Measurements from ENCODE around the gene FARS2. TPM values are rescaled to one million over a fixed set of nuclear protein-coding genes. Genes with fewer than 3 reads are reported as not detected.
A peak's percentile ranks its signal among the peaks of the same experiment; 100 is the strongest.

The FARS2 gene
- total RNA-seq, 2 experiments from 2014 or later = 16.7 to 20.2 TPM

- Mint-ChIP-seq H3K9me3 (ENCODE audit: insufficient read depth) (no peaks in the 10 kb centered on the region), H3K4me1 (ENCODE audit: low read depth) (no peaks in the 10 kb centered on the region), H3K27ac (no peak overlapping the region), H3K27me3 (ENCODE audit: low read depth) (no peaks in the 10 kb centered on the region), H3K36me3 (ENCODE audit: low read depth) (no peaks in the 10 kb centered on the region), H3K4me3 (no peak overlapping the region)
- ATAC-seq = no peak
- no peak for DNase-seq
- ChIA-PET CTCF (no interaction called here), POLR2A (no interaction called here)
Observed at GRCh38 chr6:5389086-5389745, 127.9 kb downstream of the FARS2 start.

GRCh38 chr6:5390177-5390576 lies 128.9 kb downstream of the FARS2 start:
- ATAC-seq (no peak), DNase-seq (no peak)
- no peak overlapping the region for H3K27ac Mint-ChIP-seq
- no peaks in the 10 kb centered on the region for H3K36me3 Mint-ChIP-seq (ENCODE audit: low read depth)
- no peak overlapping the region for H3K4me3 Mint-ChIP-seq
- ChIA-PET CTCF (no interaction called here), POLR2A (no interaction called here)
- no peaks in the 10 kb centered on the region for H3K9me3 Mint-ChIP-seq (ENCODE audit: insufficient read depth)
- H3K4me1 Mint-ChIP-seq (ENCODE audit: low read depth) = no peaks in the 10 kb centered on the region
- H3K27me3 Mint-ChIP-seq (ENCODE audit: low read depth) = no peaks in the 10 kb centered on the region

- no peak overlapping the region for H3K27ac Mint-ChIP-seq
- no peaks in the 10 kb centered on the region for H3K36me3 Mint-ChIP-seq (ENCODE audit: low read depth)
- CTCF ChIA-PET = interaction anchor here (1.4 to 2.0 kb wide), 2 partner anchors 141 to 250 kb away, joined by 3 to 6 read pairs; no protein-coding TSS in a partner anchor
- ATAC-seq = no peak
- H3K27me3 Mint-ChIP-seq (ENCODE audit: low read depth) = no peaks in the 10 kb centered on the region
- no peaks in the 10 kb centered on the region for H3K9me3 Mint-ChIP-seq (ENCODE audit: insufficient read depth)
- no peaks in the 10 kb centered on the region for H3K4me1 Mint-ChIP-seq (ENCODE audit: low read depth)
- no peak overlapping the region for H3K4me3 Mint-ChIP-seq
- no peak for DNase-seq
- POLR2A ChIA-PET = no interaction called here
Observed at GRCh38 chr6:5394280-5394679, 133.0 kb downstream of the FARS2 start.

GRCh38 chr6:5395719-5396118 lies 134.4 kb downstream of the FARS2 start:
- no peak for DNase-seq
- Mint-ChIP-seq H3K36me3 (ENCODE audit: low read depth) (no peaks in the 10 kb centered on the region), H3K4me1 (ENCODE audit: low read depth) (no peaks in the 10 kb centered on the region), H3K27ac (no peak overlapping the region), H3K4me3 (no peak overlapping the region), H3K27me3 (ENCODE audit: low read depth) (no peaks in the 10 kb centered on the region), H3K9me3 (ENCODE audit: insufficient read depth) (no peaks in the 10 kb centered on the region)
- no peak for ATAC-seq
- ChIA-PET CTCF (interaction anchor here (0.8 to 1.0 kb wide), 2 partner anchors 24 to 252 kb away, joined by 3 read pairs; no protein-coding TSS in a partner anchor), POLR2A (no interaction called here)

GRCh38 chr6:5398530-5398929 lies 137.2 kb downstream of the FARS2 start:
- ChIA-PET CTCF (interaction anchor here (0.6 to 1.6 kb wide), 4 partner anchors 11 to 255 kb away, joined by 4 to 11 read pairs (median 4); no protein-coding TSS in a partner anchor), POLR2A (no interaction called here)
- no peak overlapping the region for H3K27ac Mint-ChIP-seq
- peak; percentile 86 for ATAC-seq
- no peaks in the 10 kb centered on the region for H3K27me3 Mint-ChIP-seq (ENCODE audit: low read depth)
- no peaks in the 10 kb centered on the region for H3K36me3 Mint-ChIP-seq (ENCODE audit: low read depth)
- no peaks in the 10 kb centered on the region for H3K4me1 Mint-ChIP-seq (ENCODE audit: low read depth)
- DNase-seq = no peak
- H3K9me3 Mint-ChIP-seq (ENCODE audit: insufficient read depth) = no peaks in the 10 kb centered on the region
- H3K4me3 Mint-ChIP-seq = no peak overlapping the region

- no peaks in the 10 kb centered on the region for H3K36me3 Mint-ChIP-seq (ENCODE audit: low read depth)
- DNase-seq = no peak
- POLR2A ChIA-PET = no interaction called here
- no peak for ATAC-seq
- H3K9me3 Mint-ChIP-seq (ENCODE audit: insufficient read depth) = no peaks in the 10 kb centered on the region
- H3K4me1 Mint-ChIP-seq (ENCODE audit: low read depth) = no peaks in the 10 kb centered on the region
- H3K4me3 Mint-ChIP-seq = no peak overlapping the region
- no peak overlapping the region for H3K27ac Mint-ChIP-seq
- CTCF ChIA-PET = interaction anchor here (1.6 kb wide), 1 partner anchor 256 kb away, joined by 11 read pairs; no protein-coding TSS in a partner anchor
- H3K27me3 Mint-ChIP-seq (ENCODE audit: low read depth) = no peaks in the 10 kb centered on the region
Observed at GRCh38 chr6:5399391-5399790, 138.1 kb downstream of the FARS2 start.

- Mint-ChIP-seq H3K36me3 (ENCODE audit: low read depth) (peaks cover 2% of the 10 kb centered on the region), H3K27me3 (ENCODE audit: low read depth) (no peaks in the 10 kb centered on the region), H3K9me3 (ENCODE audit: insufficient read depth) (no peaks in the 10 kb centered on the region), H3K27ac (no peak overlapping the region), H3K4me3 (no peak overlapping the region), H3K4me1 (ENCODE audit: low read depth) (no peaks in the 10 kb centered on the region)
- POLR2A ChIA-PET = no interaction called here
- CTCF ChIA-PET = interaction anchor here (0.6 to 3.2 kb wide), 4 partner anchors 9 to 258 kb away, joined by 3 to 19 read pairs (median 4); partner anchors contain the start of gene LYRM4
- ATAC-seq (no peak), DNase-seq (no peak)
Observed at GRCh38 chr6:5401845-5402738, 140.8 kb downstream of the FARS2 start.

- Mint-ChIP-seq H3K36me3 (ENCODE audit: low read depth) (peaks cover 2% of the 10 kb centered on the region), H3K4me1 (ENCODE audit: low read depth) (no peaks in the 10 kb centered on the region), H3K27me3 (ENCODE audit: low read depth) (no peaks in the 10 kb centered on the region), H3K4me3 (no peak overlapping the region), H3K9me3 (ENCODE audit: insufficient read depth) (no peaks in the 10 kb centered on the region), H3K27ac (no peak overlapping the region)
- POLR2A ChIA-PET = interaction anchor here (0.8 kb wide), 1 partner anchor 337 kb away, joined by 3 read pairs; no protein-coding TSS in a partner anchor
- ATAC-seq (no peak), DNase-seq (no peak)
- CTCF ChIA-PET = interaction anchor here (0.6 to 3.2 kb wide), 5 partner anchors 8 to 259 kb away, joined by 3 to 19 read pairs (median 4); partner anchors contain the start of gene LYRM4
Observed at GRCh38 chr6:5403076-5403475, 141.8 kb downstream of the FARS2 start.

GRCh38 chr6:5403609-5404008 lies 142.3 kb downstream of the FARS2 start:
- H3K27me3 Mint-ChIP-seq (ENCODE audit: low read depth) = no peaks in the 10 kb centered on the region
- ATAC-seq = no peak
- ChIA-PET POLR2A (interaction anchor here (0.8 kb wide), 1 partner anchor 338 kb away, joined by 3 read pairs; no protein-coding TSS in a partner anchor), CTCF (interaction anchor here (0.9 to 3.2 kb wide), 3 partner anchors 10 to 260 kb away, joined by 4 to 19 read pairs (median 4); no protein-coding TSS in a partner anchor)
- no peak for DNase-seq
- H3K4me1 Mint-ChIP-seq (ENCODE audit: low read depth) = no peaks in the 10 kb centered on the region
- no peaks in the 10 kb centered on the region for H3K9me3 Mint-ChIP-seq (ENCODE audit: insufficient read depth)
- H3K27ac Mint-ChIP-seq = no peak overlapping the region
- H3K36me3 Mint-ChIP-seq (ENCODE audit: low read depth) = peaks cover 2% of the 10 kb centered on the region
- no peak overlapping the region for H3K4me3 Mint-ChIP-seq

GRCh38 chr6:5405976-5406375 lies 144.7 kb downstream of the FARS2 start:
- no peak for ATAC-seq
- no peak overlapping the region for H3K27ac Mint-ChIP-seq
- peaks cover 7% of the 10 kb centered on the region for H3K36me3 Mint-ChIP-seq (ENCODE audit: low read depth)
- no peaks in the 10 kb centered on the region for H3K9me3 Mint-ChIP-seq (ENCODE audit: insufficient read depth)
- H3K27me3 Mint-ChIP-seq (ENCODE audit: low read depth) = no peaks in the 10 kb centered on the region
- DNase-seq = no peak
- ChIA-PET CTCF (interaction anchor here (2.1 kb wide), 1 partner anchor 262 kb away, joined by 9 read pairs; no protein-coding TSS in a partner anchor), POLR2A (no interaction called here)
- no peaks in the 10 kb centered on the region for H3K4me1 Mint-ChIP-seq (ENCODE audit: low read depth)
- H3K4me3 Mint-ChIP-seq = no peak overlapping the region

GRCh38 chr6:5411414-5411813 lies 150.1 kb downstream of the FARS2 start:
- H3K4me3 Mint-ChIP-seq = no peak overlapping the region
- no peaks in the 10 kb centered on the region for H3K27me3 Mint-ChIP-seq (ENCODE audit: low read depth)
- no peak overlapping the region for H3K27ac Mint-ChIP-seq
- no peak for ATAC-seq
- H3K4me1 Mint-ChIP-seq (ENCODE audit: low read depth) = no peaks in the 10 kb centered on the region
- CTCF ChIA-PET = interaction anchor here (0.9 kb wide), 1 partner anchor 9 kb away, joined by 3 read pairs; no protein-coding TSS in a partner anchor
- no peaks in the 10 kb centered on the region for H3K9me3 Mint-ChIP-seq (ENCODE audit: insufficient read depth)
- DNase-seq = no peak
- POLR2A ChIA-PET = no interaction called here
- peaks cover 8% of the 10 kb centered on the region for H3K36me3 Mint-ChIP-seq (ENCODE audit: low read depth)

GRCh38 chr6:5412017-5412416 lies 150.7 kb downstream of the FARS2 start:
- Mint-ChIP-seq H3K36me3 (ENCODE audit: low read depth) (peaks cover 8% of the 10 kb centered on the region), H3K27me3 (ENCODE audit: low read depth) (no peaks in the 10 kb centered on the region), H3K4me1 (ENCODE audit: low read depth) (no peaks in the 10 kb centered on the region), H3K4me3 (no peak overlapping the region), H3K27ac (no peak overlapping the region), H3K9me3 (ENCODE audit: insufficient read depth) (no peaks in the 10 kb centered on the region)
- POLR2A ChIA-PET = no interaction called here
- DNase-seq = no peak
- no peak for ATAC-seq
- CTCF ChIA-PET = no interaction called here
